Karpas-422 (cell line): Measurements from ENCODE around the gene KRTAP5-6. TPM values are rescaled to one million over a fixed set of nuclear protein-coding genes. Genes with fewer than 3 reads are reported as not detected.
"Not testable (repeated sequence)": the region's sequence is repeated elsewhere in the genome, so short reads cannot be mapped to it uniquely, and the experiment has no call there.

Experiments
- DNase-seq: peaks from one replicate; pipeline ENCODE4 v3.0.0-alpha.2; 2015
- H2AFZ ChIP-seq: fragments of 200-600 bp; sonication (generic); 2 replicates; pipeline ENCODE4 v1.6.1; 2014; ENCODE audit warnings: antibody characterized with exemption, low read length, mixed read lengths
- H3K27ac ChIP-seq: fragments of 200-600 bp; sonication (generic); 2 replicates; pipeline ENCODE4 v1.5.1; 2014; ENCODE audit warnings: mild to moderate bottlenecking, low read length, moderate library complexity
- H3K27me3 ChIP-seq: fragments of 200-600 bp; sonication (generic); 2 replicates; pipeline ENCODE4 v1.6.1; 2014; ENCODE audit warnings: low read length, mixed read lengths
- H3K36me3 ChIP-seq: fragments of 200-600 bp; sonication (generic); 2 replicates; pipeline ENCODE4 v1.6.1; 2014; ENCODE audit warnings: low read length, mixed read lengths; ENCODE audit not compliant: insufficient read depth
- H3K4me1 ChIP-seq: fragments of 200-600 bp; sonication (generic); 2 replicates; pipeline ENCODE4 v1.6.1; 2014; ENCODE audit warnings: mild to moderate bottlenecking, low read length, mixed read lengths
- H3K4me2 ChIP-seq: fragments of 200-600 bp; sonication (generic); 2 replicates; pipeline ENCODE4 v1.6.1; 2014; ENCODE audit warnings: low read length, low read depth, mild to moderate bottlenecking; ENCODE audit not compliant: poor library complexity, severe bottlenecking
- H3K4me3 ChIP-seq: fragments of 200-600 bp; sonication (generic); 2 replicates; pipeline ENCODE4 v1.5.1; 2014; ENCODE audit warnings: mild to moderate bottlenecking, antibody characterized with exemption, low read length, mixed read lengths
- H3K79me2 ChIP-seq: fragments of 200-600 bp; sonication (generic); 2 replicates; pipeline ENCODE4 v1.6.1; 2014; ENCODE audit warnings: mild to moderate bottlenecking, low read length, mixed read lengths
- H3K9ac ChIP-seq: fragments of 200-600 bp; sonication (generic); 2 replicates; pipeline ENCODE4 v1.6.0; 2014; ENCODE audit warnings: low read length
- H3K9me2 ChIP-seq: fragments of 200-600 bp; sonication (generic), shearing (Covaris generic); replicated peaks from 2 replicates; pipeline ENCODE4 v1.6.0; 2014; ENCODE audit warnings: mild to moderate bottlenecking, low read length, moderate library complexity; ENCODE audit not compliant: insufficient read depth
- H3K9me3 ChIP-seq: fragments of 300-700, 200-600 bp; sonication (generic); 2 replicates; pipeline ENCODE4 v1.6.1; 2014; ENCODE audit warnings: low read length, mixed read lengths
- H4K20me1 ChIP-seq: fragments of 200-600 bp; sonication (generic); 2 replicates; pipeline ENCODE4 v1.6.1; 2014; ENCODE audit warnings: mild to moderate bottlenecking, antibody characterized with exemption, low read length, low read depth; ENCODE audit not compliant: insufficient read depth
- total RNA-seq: library from RNA; depleted of rRNA; stranded (reverse); fragments of >200 nt; shearing (Covaris generic); gene quantifications from 2 replicates; pipeline ENCODE4 v1.2.3, GENCODE V29; 2014; ENCODE audit warnings: low replicate concordance

KRTAP5-6 gene
- total RNA-seq, 1 experiment from 2014 or later: not detected

DNA sequence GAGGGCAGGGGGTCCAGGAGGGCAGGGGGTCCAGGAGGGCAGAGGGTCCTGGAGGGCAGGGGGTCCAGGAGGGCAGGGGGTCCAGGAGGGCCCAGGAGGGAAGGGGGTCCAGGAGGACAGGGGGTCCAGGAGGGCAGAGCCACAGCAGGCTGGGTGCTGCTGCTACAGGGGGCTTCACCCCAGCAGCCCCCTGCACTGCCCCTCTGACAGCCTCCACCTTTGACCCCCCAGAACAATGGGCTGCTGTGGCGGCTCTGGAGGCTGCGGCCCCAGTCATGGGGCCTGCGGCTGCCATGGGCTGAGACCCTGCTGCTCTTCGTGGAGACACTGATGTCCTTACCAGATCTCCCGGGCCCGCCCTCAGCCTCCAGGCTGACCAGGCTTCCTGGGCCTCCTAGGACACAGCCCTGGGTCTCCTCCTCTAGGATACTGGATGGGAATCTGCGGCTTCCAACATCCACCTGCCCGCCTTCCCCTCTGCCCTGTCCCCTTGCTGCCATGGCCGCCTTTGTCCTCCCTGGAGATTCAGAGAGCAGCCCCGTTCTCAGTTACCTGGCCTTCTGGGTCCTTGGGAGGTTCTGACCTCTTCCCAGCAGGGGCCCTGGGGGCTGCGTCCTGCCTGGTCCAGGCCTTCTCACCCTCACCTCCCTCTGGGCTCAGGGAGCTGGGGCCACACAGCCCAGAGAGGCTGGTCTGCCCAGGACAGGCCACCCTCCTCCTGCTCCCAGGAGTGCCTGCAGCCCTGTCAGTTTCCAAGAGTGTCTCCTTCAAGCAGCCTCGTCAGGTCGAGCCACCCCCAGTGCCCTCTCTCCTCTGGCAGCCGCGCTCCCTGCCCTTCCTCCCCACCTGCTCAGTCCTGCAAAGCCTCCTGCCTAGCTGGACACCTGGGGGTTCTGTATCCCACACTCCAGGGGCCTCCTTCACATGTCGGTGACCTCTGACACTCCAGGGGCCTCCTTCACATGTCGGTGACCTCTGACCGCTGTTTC, 11.8 kb upstream of the KRTAP5-6 start:
- not testable (repeated sequence) for H3K4me2 ChIP-seq, H3K27me3 ChIP-seq, H3K9me2 ChIP-seq, H3K4me3 ChIP-seq, H3K9ac ChIP-seq, H2AFZ ChIP-seq, H4K20me1 ChIP-seq, H3K36me3 ChIP-seq, H3K9me3 ChIP-seq, H3K4me1 ChIP-seq, H3K79me2 ChIP-seq, H3K27ac ChIP-seq
- peak; percentile 34 for DNase-seq

DNA sequence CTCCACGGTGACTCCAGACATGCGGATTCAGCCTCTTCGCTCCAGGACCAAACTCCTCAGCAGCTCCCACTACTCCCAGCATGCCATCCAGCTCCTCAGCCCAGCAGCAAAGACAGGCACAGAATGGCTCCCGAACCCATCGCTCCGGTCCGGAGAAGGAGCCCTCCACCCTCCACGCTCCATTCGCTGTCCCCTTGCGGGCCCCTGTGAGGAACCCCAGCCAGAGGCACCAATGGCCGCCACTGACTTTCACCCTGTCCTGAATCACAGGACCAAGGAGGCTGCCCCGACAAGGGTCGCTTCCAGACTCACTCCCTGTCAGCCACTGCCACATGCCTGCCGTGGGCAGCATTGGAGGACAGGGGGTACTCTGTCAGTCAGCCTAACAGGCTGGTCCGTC, 10.8 kb upstream of the KRTAP5-6 start:
- H3K4me2 ChIP-seq, H3K4me1 ChIP-seq, H4K20me1 ChIP-seq, H3K9me2 ChIP-seq, H3K9me3 ChIP-seq, H3K79me2 ChIP-seq, H3K9ac ChIP-seq, H3K36me3 ChIP-seq, H3K4me3 ChIP-seq, H2AFZ ChIP-seq, H3K27ac ChIP-seq, H3K27me3 ChIP-seq: not testable (repeated sequence)
- peak; percentile 4 for DNase-seq

DNA sequence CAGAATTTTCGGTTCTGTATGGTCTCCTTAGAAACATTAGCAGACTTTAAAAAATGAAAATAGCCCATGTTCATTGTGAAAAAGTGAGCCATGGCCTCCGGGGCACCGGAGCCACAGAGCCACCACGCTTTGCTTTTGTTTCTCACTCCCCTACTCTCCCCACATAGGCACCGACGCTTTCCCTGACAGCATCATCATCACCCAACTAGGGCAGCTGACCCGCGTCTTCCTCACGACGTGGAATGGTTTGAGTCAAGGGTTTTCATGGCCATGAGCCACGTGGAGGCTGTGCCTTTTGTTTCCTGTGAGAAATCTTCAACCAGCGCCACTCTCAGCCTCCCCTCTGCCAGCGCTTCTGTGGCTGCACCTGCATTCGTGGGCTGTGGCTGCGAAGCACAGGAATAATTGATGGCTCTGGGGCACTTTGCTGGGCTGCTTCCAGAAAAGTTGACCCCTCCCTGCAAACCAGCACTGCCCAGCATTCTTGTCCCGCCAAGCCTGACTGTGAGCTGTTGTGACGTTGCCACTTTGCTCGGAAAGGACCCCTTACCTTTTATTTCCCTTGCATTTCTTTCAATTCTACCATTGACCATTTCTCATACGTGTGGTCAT, 8.6 kb upstream of the KRTAP5-6 start:
- H3K4me2 ChIP-seq, H3K27me3 ChIP-seq, DNase-seq, H3K79me2 ChIP-seq, H3K9me2 ChIP-seq, H4K20me1 ChIP-seq, H3K9ac ChIP-seq, H3K36me3 ChIP-seq, H2AFZ ChIP-seq, H3K4me1 ChIP-seq, H3K27ac ChIP-seq, H3K4me3 ChIP-seq, H3K9me3 ChIP-seq: not testable (repeated sequence)

DNA sequence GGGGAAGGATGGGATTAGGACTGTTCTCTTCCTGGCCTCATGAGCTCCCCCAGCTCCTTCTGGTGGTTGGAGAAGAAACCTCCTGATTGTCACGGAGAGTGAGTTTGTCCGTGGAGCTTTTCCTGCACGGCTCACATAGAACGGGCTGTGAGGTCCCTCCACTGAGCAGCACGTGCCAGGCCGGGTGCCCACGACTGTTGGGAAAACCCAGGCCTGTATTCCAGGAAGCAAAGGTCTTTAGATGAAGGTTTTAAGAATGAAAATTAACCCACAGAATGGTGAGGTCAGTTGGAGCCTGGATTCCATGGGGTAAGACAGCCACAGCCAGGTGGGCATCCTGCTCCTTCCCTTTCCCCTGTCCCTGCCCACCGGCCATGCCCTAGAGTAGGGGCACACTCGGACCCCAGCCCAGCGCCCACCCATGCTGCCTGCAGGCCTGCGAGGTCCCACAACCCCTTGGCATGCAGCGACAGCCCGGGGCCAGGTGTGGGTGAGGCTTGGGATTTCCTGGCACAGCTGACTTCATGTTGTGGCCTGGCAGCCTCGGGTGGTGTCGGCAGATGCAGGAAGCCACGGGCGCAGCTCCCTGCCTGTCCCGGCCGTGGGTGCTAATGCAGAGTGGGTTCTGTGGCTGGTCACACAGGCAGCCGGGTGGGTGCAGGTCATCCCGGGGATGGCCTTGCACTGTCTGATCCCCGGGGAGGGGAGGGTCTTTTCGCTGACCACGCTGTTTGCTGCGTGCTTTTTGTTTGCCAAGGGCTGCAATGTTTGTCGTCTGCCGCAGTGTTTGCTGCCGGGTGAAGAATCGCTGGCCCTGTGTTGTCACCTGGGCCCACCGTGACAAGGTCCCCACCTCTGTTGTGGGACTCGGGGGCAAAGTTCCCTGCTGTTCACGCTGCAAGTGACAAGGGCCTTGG, 7.5 kb upstream of the KRTAP5-6 start:
- not testable (repeated sequence) for H3K9ac ChIP-seq, H3K27me3 ChIP-seq

DNA sequence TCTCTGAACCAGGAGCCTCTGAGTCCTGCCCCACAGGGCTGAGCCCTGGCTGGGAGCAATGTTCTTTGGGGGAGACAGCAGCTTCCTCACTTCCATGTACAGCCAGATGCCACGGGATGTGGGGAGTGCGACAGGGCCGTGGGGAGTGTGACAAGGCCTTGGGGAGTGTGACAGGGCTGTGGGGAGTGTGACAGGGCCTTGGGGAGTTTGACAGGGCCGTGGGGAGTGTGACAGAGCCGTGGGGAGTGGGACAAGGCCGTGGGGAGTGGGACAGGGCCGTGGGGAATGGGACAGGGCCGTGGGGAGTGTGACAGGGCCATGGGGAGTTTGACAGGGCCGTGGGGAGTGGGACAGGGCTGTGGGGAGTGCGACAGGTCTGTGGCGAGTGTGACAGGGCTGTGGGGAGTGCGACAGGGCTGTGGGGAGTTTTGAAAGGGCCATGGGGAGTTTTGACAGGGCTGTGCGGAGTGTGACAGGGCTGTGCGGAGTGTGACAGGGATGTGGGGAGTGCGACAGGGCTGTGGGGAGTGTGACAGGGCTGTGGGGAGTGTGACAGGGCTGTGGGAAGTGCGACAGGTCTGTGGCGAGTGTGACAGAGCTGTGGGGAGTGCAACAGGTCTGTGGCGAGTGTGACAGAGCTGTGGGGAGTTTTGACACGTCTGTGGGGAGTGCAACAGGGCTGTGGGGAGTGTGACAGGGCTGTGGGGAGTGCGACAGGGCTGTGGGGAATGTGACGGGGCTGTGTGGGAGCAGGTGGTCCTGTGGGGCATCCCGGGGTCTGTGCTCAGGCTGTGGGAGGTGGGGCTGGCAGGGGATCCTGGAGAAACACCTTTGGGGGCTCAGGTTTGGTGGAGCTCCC, 6.6 kb upstream of the KRTAP5-6 start:
- H3K9me2 ChIP-seq: no peaks in the 10 kb centered on the region
- no peaks in the 10 kb centered on the region for H3K79me2 ChIP-seq
- H3K9me3 ChIP-seq: no peaks in the 10 kb centered on the region
- no peaks in the 10 kb centered on the region for H3K36me3 ChIP-seq
- H4K20me1 ChIP-seq: no peaks in the 10 kb centered on the region
- no peak overlapping the region for H3K27ac ChIP-seq
- H3K4me2 ChIP-seq: no peak overlapping the region
- peaks cover 7% of the 10 kb centered on the region for H3K4me1 ChIP-seq
- no peak overlapping the region for H2AFZ ChIP-seq
- no peak for DNase-seq
- H3K4me3 ChIP-seq: no peak overlapping the region
- H3K27me3 ChIP-seq: no peaks in the 10 kb centered on the region
- H3K9ac ChIP-seq: no peak overlapping the region

More for the DNA sequence above, 7.5 kb upstream of the KRTAP5-6 start:
- not testable (repeated sequence) for DNase-seq, H4K20me1 ChIP-seq, H2AFZ ChIP-seq, H3K9me3 ChIP-seq, H3K9me2 ChIP-seq, H3K4me1 ChIP-seq, H3K27ac ChIP-seq, H3K36me3 ChIP-seq, H3K4me2 ChIP-seq, H3K4me3 ChIP-seq, H3K79me2 ChIP-seq

DNA sequence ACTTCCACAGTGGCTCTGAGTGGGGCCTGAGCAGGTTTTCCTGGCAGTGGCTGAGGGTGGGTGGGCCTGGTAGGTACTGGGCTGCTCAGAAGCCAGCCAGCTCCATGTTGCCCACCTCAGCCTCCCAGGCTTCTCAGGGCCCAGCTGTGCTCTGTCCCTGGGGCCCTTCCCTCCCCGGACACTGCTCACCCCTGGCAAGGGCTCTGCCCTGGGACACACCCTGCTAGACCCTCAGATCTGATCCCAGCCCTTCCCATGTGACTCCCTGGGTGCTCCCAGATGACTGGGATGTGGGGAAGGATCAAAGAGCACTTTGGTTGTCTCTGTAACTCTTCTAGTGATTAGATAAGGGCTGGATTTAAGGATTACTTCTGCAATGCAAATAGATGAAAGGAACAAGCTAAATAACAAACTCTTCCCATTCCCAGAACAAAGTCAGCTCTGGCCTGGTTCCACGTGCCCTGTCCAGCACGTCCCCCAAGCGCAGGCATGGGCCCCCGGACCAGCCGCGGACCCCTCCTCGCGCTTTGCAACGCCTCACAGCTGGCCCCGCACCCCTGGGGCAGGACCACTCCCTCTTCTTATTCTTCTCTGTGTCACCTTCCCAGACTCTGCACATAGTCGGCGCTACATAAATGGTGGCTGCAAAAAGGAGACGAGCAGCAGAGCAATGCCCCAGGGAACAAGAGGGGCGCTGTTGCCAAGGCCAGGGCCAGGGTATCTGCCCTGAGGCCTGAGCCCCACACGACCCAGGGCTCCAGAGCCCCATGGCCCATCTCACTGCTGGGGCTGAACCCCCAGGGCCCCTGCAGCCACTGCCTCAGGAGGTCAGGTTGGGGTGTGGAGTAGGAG, 5.7 kb upstream of the KRTAP5-6 start:
- DNase-seq: no peak
- no peaks in the 10 kb centered on the region for H3K36me3 ChIP-seq
- no peak overlapping the region for H3K4me3 ChIP-seq
- no peaks in the 10 kb centered on the region for H3K9me2 ChIP-seq
- no peak overlapping the region for H2AFZ ChIP-seq
- no peak overlapping the region for H3K27ac ChIP-seq
- no peak overlapping the region for H3K9ac ChIP-seq
- no peaks in the 10 kb centered on the region for H3K79me2 ChIP-seq
- no peak overlapping the region for H3K4me2 ChIP-seq
- H3K4me1 ChIP-seq: peaks cover 7% of the 10 kb centered on the region
- H3K9me3 ChIP-seq: no peaks in the 10 kb centered on the region
- H4K20me1 ChIP-seq: no peaks in the 10 kb centered on the region
- H3K27me3 ChIP-seq: no peaks in the 10 kb centered on the region
